NOMO-1 treated with DMSO at 0.1 percent for 48 hours (cell line): ENCODE measurements around the gene LRCOL1.

Experiments
- DNase-seq: peaks from one replicate; lab custom pipeline; 2025; ENCODE audit not compliant: unreplicated experiment; lab: John Stamatoyannopoulos, UW

Gene LRCOL1

GRCh38 chr12:132610051-132610759 lies at the start of gene LRCOL1:
TSS of gene LRCOL1 (minus strand) at chr12:132610582. CDS start at chr12:132606251, 4,331 bp downstream.
- DNase-seq, result peak; percentile 23

GRCh38 chr12:132660052-132660451 lies 49.7 kb upstream of the LRCOL1 start:
- no peak for DNase-seq

- no peak for DNase-seq
Observed at GRCh38 chr12:132659146-132659545, 48.8 kb upstream of the LRCOL1 start.

- DNase-seq, result no peak
Observed at GRCh38 chr12:132658149-132658894, 47.9 kb upstream of the LRCOL1 start.

GRCh38 chr12:132657004-132657727 lies 46.8 kb upstream of the LRCOL1 start:
- DNase-seq, result no peak

- DNase-seq, result no peak
Observed at GRCh38 chr12:132653567-132654290, 43.3 kb upstream of the LRCOL1 start.

- DNase-seq, result peak; percentile 100
Observed at GRCh38 chr12:132651444-132652100, 41.2 kb upstream of the LRCOL1 start.

- DNase-seq, result no peak
Observed at GRCh38 chr12:132649226-132649945, 39.0 kb upstream of the LRCOL1 start.

- DNase-seq, result no peak
Observed at GRCh38 chr12:132648616-132649225, 38.3 kb upstream of the LRCOL1 start.

- DNase-seq, result no peak
Observed at GRCh38 chr12:132647858-132648257, 37.5 kb upstream of the LRCOL1 start.

- DNase-seq, result no peak
Observed at GRCh38 chr12:132646850-132647249, 36.5 kb upstream of the LRCOL1 start.

GRCh38 chr12:132642846-132643835 lies 32.8 kb upstream of the LRCOL1 start:
- no peak for DNase-seq

- no peak for DNase-seq
Observed at GRCh38 chr12:132641811-132642650, 31.6 kb upstream of the LRCOL1 start.

- DNase-seq, result no peak
Observed at GRCh38 chr12:132640936-132641335, 30.6 kb upstream of the LRCOL1 start.

GRCh38 chr12:132639956-132640520 lies 29.7 kb upstream of the LRCOL1 start:
- no peak for DNase-seq

GRCh38 chr12:132638541-132639408 lies 28.4 kb upstream of the LRCOL1 start:
- DNase-seq, result peak; percentile 80
